HepG2 (cell line): ENCODE measurements around the gene EEPD1. TPM values are rescaled to one million over a fixed set of nuclear protein-coding genes. Genes with fewer than 3 reads are reported as not detected.
A peak's percentile ranks its signal among the peaks of the same experiment; 100 is the strongest.

Experiments used
- ATAC-seq: fragments of 200-7000 bp; cut with Tn5 transposase; 3 replicates; pipeline ENCODE4 v1.9.1; 2020; ENCODE audit warnings: mild to moderate bottlenecking, moderate library complexity
- BruUV-seq: library from RNA; stranded (reverse); fragments of 400-500 nt; replicated peaks from 2 replicates; lab custom pipeline; 2021; lab: Mats Ljungman, UMichigan
- CTCF ChIA-PET: fragments of 300-600 bp; formaldehyde crosslinking; extraction: SDS; loops from one replicate; lab custom pipeline; 2021; ENCODE audit warnings: low total read pairs, inconsistent platforms, low intra/inter-chr PET ratio; lab: Yijun Ruan, JAX
- POLR2A ChIA-PET: fragments of 350-600 bp; sonication (Branson Sonifier 250); formaldehyde crosslinking; loops from one replicate; lab custom pipeline; 2020; ENCODE audit warnings: antibody characterized with exemption, inconsistent platforms; lab: Yijun Ruan, JAX
- DNase-seq: peaks from one replicate; pipeline ENCODE4 v3.0.0-alpha.2; 2015; ENCODE audit warnings: low spot score
- FAIRE-seq: peaks from 3 replicates; lab custom pipeline; 2011; peaks lifted over from hg19 to GRCh38; lab: Jason Lieb, UNC
- H2AFZ ChIP-seq: one replicate; pipeline ENCODE4 v1.6.1; 2011; ENCODE audit warnings: low read length, inconsistent platforms
- H3K27ac ChIP-seq: fragments of 300-600 bp; 3 replicates; pipeline ENCODE4 v1.8.0; 2011; ENCODE audit warnings: mixed run types, mild to moderate bottlenecking, mixed read lengths, low read length, inconsistent platforms; ENCODE audit not compliant: insufficient read depth; ENCODE audit errors: extremely low read length
- H3K27me3 ChIP-seq, 2 experiments: fragments of 200-600 bp in 1 of 2; 2 replicates in 1 of 2; 3 replicates in 1 of 2; pipeline versions ENCODE4 v1.6.0 to v1.8.0; 2011; ENCODE audit warnings: low read length in 2 of 2, mild to moderate bottlenecking in 2 of 2, moderate library complexity in 2 of 2, inconsistent platforms in 1 of 2; ENCODE audit not compliant: insufficient read depth in 2 of 2, control insufficient read depth in 1 of 2
- H3K36me3 ChIP-seq, 2 experiments: fragments of 200-600 bp in 1 of 2; replicated peaks in 1 of 2; 2 replicates in 1 of 2; 3 replicates in 1 of 2; pipeline versions ENCODE4 v1.5.1 to v1.8.0; 2011; ENCODE audit warnings: low read length in 2 of 2, inconsistent platforms in 1 of 2; ENCODE audit not compliant: insufficient read depth in 2 of 2, control insufficient read depth in 1 of 2
- H3K4me1 ChIP-seq: 2 replicates; pipeline ENCODE4 v1.5.1; 2012; ENCODE audit warnings: low read length, inconsistent platforms; ENCODE audit not compliant: insufficient read depth
- H3K4me2 ChIP-seq: 2 replicates; pipeline ENCODE4 v1.6.0; 2011; ENCODE audit warnings: low read depth, low read length, inconsistent platforms
- H3K4me3 ChIP-seq, 3 experiments: fragments of 200-600 bp in 1 of 3; sonication (generic), shearing (Covaris generic) in 1 of 3; replicated peaks in 1 of 3; 2 replicates each; pipeline ENCODE4 v1.5.1; 2011 to 2016; ENCODE audit warnings: low read length in 3 of 3, inconsistent platforms in 2 of 3, low read depth in 2 of 3, mild to moderate bottlenecking in 2 of 3, control low read depth in 1 of 3, mixed read lengths in 1 of 3; ENCODE audit not compliant: insufficient read depth in 1 of 3
- H3K79me2 ChIP-seq: one replicate; pipeline ENCODE4 v1.6.1; 2011; ENCODE audit warnings: low read length, inconsistent platforms; ENCODE audit not compliant: insufficient read depth
- H3K9ac ChIP-seq: 2 replicates; pipeline ENCODE4 v1.6.0; 2011; ENCODE audit warnings: mild to moderate bottlenecking, low read depth, low read length, inconsistent platforms; ENCODE audit not compliant: insufficient read depth
- H3K9me3 ChIP-seq: 2 replicates; pipeline ENCODE4 v1.5.1; 2012; ENCODE audit warnings: mild to moderate bottlenecking, low read length
- H4K20me1 ChIP-seq: 2 replicates; pipeline ENCODE4 v1.6.0; 2011; ENCODE audit warnings: inconsistent platforms, mild to moderate bottlenecking, low read length, moderate library complexity; ENCODE audit not compliant: insufficient read depth
- ATM ChIP-seq: fragments of 450-650 bp; IDR thresholded peaks from 2 replicates; pipeline ENCODE4 v1.7.1; 2017; ENCODE audit warnings: mild to moderate bottlenecking, borderline replicate concordance
- FOXC1 ChIP-seq: sonication (generic); formaldehyde crosslinking; IDR thresholded peaks from 2 replicates; pipeline ENCODE4 v1.8.0; 2022; ENCODE audit warnings: mild to moderate bottlenecking, missing genetic modification reagents, borderline replicate concordance
- FOXJ3 ChIP-seq: sonication (generic); formaldehyde crosslinking; IDR thresholded peaks from 2 replicates; pipeline ENCODE4 v1.4.0; 2020; ENCODE audit warnings: missing genetic modification reagents, mild to moderate bottlenecking, borderline replicate concordance
- IRX3 ChIP-seq: sonication (generic); formaldehyde crosslinking; IDR thresholded peaks from 2 replicates; pipeline ENCODE4 v1.8.1; 2023; ENCODE audit warnings: mild to moderate bottlenecking, low read depth, missing genetic modification reagents, borderline replicate concordance
- MXI1 ChIP-seq: IDR thresholded peaks from 3 replicates; pipeline ENCODE4 v1.6.1; 2012; ENCODE audit warnings: low read depth, low read length, inconsistent platforms, borderline replicate concordance
- NFYC ChIP-seq: IDR thresholded peaks from 2 replicates; pipeline ENCODE4 v1.6.1; 2016; ENCODE audit warnings: missing genetic modification reagents, missing compliant biosample characterization
- NKX3-1 ChIP-seq: sonication (generic); formaldehyde crosslinking; IDR thresholded peaks from 2 replicates; pipeline ENCODE4 v1.5.0; 2020; ENCODE audit warnings: missing genetic modification reagents
- RBAK ChIP-seq: sonication (generic); formaldehyde crosslinking; IDR thresholded peaks from 2 replicates; pipeline ENCODE4 v1.5.1; 2020; ENCODE audit warnings: mild to moderate bottlenecking, missing genetic modification reagents
- TSC22D2 ChIP-seq: sonication (generic); formaldehyde crosslinking; IDR thresholded peaks from 2 replicates; pipeline ENCODE4 v1.5.1; 2020; ENCODE audit warnings: missing genetic modification reagents, mild to moderate bottlenecking, borderline replicate concordance
- YY1 ChIP-seq: IDR thresholded peaks from 2 replicates; pipeline ENCODE4 v1.6.1; 2011; ENCODE audit warnings: low read length, low read depth, moderate library complexity, mild to moderate bottlenecking; ENCODE audit not compliant: insufficient read depth, insufficient replicate concordance
- ZNF234 ChIP-seq: sonication (generic); formaldehyde crosslinking; conservative IDR thresholded peaks from 2 replicates; pipeline ENCODE4 v1.5.1; 2020; ENCODE audit warnings: mild to moderate bottlenecking, missing genetic modification reagents
- ZNF329 ChIP-seq: sonication (generic); formaldehyde crosslinking; IDR thresholded peaks from 2 replicates; pipeline ENCODE4 v1.9.0; 2021; ENCODE audit warnings: low read depth, mild to moderate bottlenecking, missing genetic modification reagents
- ZNF615 ChIP-seq: sonication (generic); formaldehyde crosslinking; IDR thresholded peaks from 2 replicates; pipeline ENCODE4 v1.5.0; 2020; ENCODE audit warnings: mild to moderate bottlenecking, missing genetic modification reagents, borderline replicate concordance
- ZNF775 ChIP-seq: sonication (generic); formaldehyde crosslinking; IDR thresholded peaks from 2 replicates; pipeline ENCODE4 v1.4.0; 2020; ENCODE audit warnings: missing genetic modification reagents, mild to moderate bottlenecking, moderate library complexity, borderline replicate concordance
- ZSCAN30 ChIP-seq: sonication (generic); formaldehyde crosslinking; IDR thresholded peaks from 2 replicates; pipeline ENCODE4 v1.5.0; 2020; ENCODE audit warnings: mild to moderate bottlenecking, missing genetic modification reagents
- WGBS: methylation state at CpG from one replicate; pipeline ENCODE4 v1.1.6; 2017; ENCODE audit warnings: low lambda C conversion rate; 5-methylcytosine and 5-hydroxymethylcytosine counted together
- in situ Hi-C: cut with HindIII; loops from 2 replicates; pipeline ENCODE4 v1.10.0; 2017; ENCODE audit warnings: low pct_unique_long_range_greater_than_20kb; ENCODE audit not compliant: extremely low pct_ligation_motif_present
- intact Hi-C: fragments of 100-400 bp; cut with micrococcal nuclease; formaldehyde crosslinking; loops from one replicate; pipeline ENCODE4 v1.10.0; 2022; ENCODE audit not compliant: unreplicated experiment
- polyA plus RNA-seq, 8 experiments: library from polyadenylated mRNA; depleted of rRNA in 3 of 8; stranded (reverse) in 7 of 8; unstranded in 1 of 8; fragments of >200 nt; fragmentation: Illumina TruSeq in 4 of 8; extraction: Trizol in 4 of 8; gene quantifications; 2 replicates each; pipeline versions ENCODE4 v1.2.1 to v1.2.3, GENCODE V29; 2011 to 2016; ENCODE audit warnings: low read depth in 4 of 8, missing spikeins in 1 of 8, mixed read lengths in 1 of 8; ENCODE audit not compliant: insufficient read depth in 1 of 8
- total RNA-seq, 5 experiments: library from RNA; depleted of rRNA; stranded (reverse); fragments of >200 nt; fragmentation: Illumina TruSeq; extraction: Trizol; gene quantifications; 2 replicates each; pipeline ENCODE4 v1.2.3, GENCODE V29; 2016; ENCODE audit warnings: low read depth in 1 of 5
- TF ChIP-seq, protein P1 (sequence below): IDR thresholded peaks from 2 replicates; pipeline ENCODE4 v1.6.1; 2016; ENCODE audit warnings: control low read depth

Gene EEPD1
- total and polyA plus RNA-seq, 2 of the 13 experiments (the other 11 are each of a cell fraction or from before 2014, with no cell fraction given), result 10.1 to 16.4 TPM

DNA sequence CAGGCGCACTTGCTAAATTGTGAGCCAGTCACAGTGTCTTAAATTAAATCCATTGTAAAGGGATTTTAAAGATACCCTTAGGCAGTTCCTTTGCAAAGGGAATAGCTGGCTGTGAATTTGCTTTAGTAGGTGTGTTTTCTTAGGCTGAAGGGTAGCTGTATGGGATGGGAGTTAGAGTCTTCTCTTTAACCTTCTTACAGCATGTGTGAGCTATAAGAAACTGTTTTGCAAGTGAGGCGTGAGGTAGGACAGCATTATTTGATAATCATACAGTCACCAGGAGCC lies 5.2 kb downstream of the EEPD1 start:
- Histone ChIP-seq H3K79me2 (peaks cover 94% of the 10 kb centered on the region), H3K9ac (peak overlapping the region; percentile 42), H3K4me1 (peaks cover 89% of the 10 kb centered on the region), H3K4me2 (peak overlapping the region; percentile 91), H3K36me3 (peaks cover 2 to 9% of the 10 kb centered on the region in 2 experiments; a peak in 2 of 5 replicates), H3K27ac (peak overlapping the region; percentile 46), H2AFZ (no peak overlapping the region), H3K27me3 (no peaks in the 10 kb centered on the region), H3K4me3 (peak overlapping the region; percentile 22 to 91 (median 89); a peak in 4 of 6 replicates), H3K9me3 (no peaks in the 10 kb centered on the region), H4K20me1 (peaks cover 14% of the 10 kb centered on the region)
- FAIRE-seq (no peak), DNase-seq (no peak), ATAC-seq (no peak)
- TF ChIP-seq YY1 (no peak), TSC22D2 (CRISPR knock-in tag) (no peak), ZNF329 (CRISPR knock-in tag) (no peak), FOXC1 (no peak), ZNF775 (no peak), NKX3-1 (CRISPR knock-in tag) (no peak), NFYC (CRISPR knock-in tag) (no peak)
- intact Hi-C loops (loop anchor here (5.0 kb wide), 1 partner anchor 39 kb away; no protein-coding TSS in a partner anchor), in situ Hi-C loops (loop anchor here (10.0 kb wide), 1 partner anchor 137 kb away; no protein-coding TSS in a partner anchor)
- 97% methylated on average over 2 of the region's 2 CpGs for WGBS
- ChIA-PET CTCF (no interaction called here), POLR2A (interaction anchor here (0.6 kb wide), 1 partner anchor 26 kb away, joined by 3 read pairs; no protein-coding TSS in a partner anchor)
- no TSS peak for BruUV-seq

DNA sequence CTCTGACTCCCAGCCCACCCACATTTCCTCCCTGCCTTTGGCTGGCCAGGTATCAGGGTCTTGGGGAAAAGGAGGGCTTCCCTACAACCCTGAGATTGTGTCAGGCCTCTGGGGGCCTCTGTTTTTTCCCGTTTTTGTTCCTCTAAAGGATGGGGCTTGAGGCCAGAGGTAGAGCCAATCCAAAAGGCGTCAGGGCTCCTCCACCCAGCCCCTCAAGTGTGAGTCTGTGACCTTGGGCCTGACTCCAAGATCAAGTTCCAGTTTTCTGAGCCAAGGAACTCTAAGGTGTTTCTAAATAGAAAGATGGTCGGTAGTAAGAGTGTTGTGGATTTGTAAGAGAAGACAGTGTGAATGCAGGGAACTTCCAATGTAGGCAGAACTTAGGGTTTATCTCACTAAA lies 6.6 kb downstream of the EEPD1 start:
- H3K27me3 ChIP-seq, result no peaks in the 10 kb centered on the region
- peaks cover 2 to 9% of the 10 kb centered on the region in 2 experiments; a peak in 2 of 5 replicates for H3K36me3 ChIP-seq
- H3K79me2 ChIP-seq, result peaks cover 94% of the 10 kb centered on the region
- H3K27ac ChIP-seq, result no peak overlapping the region
- peaks cover 97% of the 10 kb centered on the region for H3K4me1 ChIP-seq
- ChIA-PET POLR2A (no interaction called here), CTCF (no interaction called here)
- intact Hi-C loops, result loop anchor here (5.0 kb wide), 1 partner anchor 38 kb away; no protein-coding TSS in a partner anchor
- in situ Hi-C loops, result loop anchor here (10.0 kb wide), 1 partner anchor 135 kb away; no protein-coding TSS in a partner anchor
- H4K20me1 ChIP-seq, result peaks cover 14% of the 10 kb centered on the region
- H3K4me3 ChIP-seq, result no peak overlapping the region
- no peak overlapping the region for H3K9ac ChIP-seq
- DNase-seq (no peak), ATAC-seq (no peak), FAIRE-seq (no peak)
- TF ChIP-seq MXI1 (no peak), RBAK (no peak), ATM (no peak), ZSCAN30 (no peak), ZNF615 (no peak), ZNF234 (CRISPR knock-in tag) (no peak), IRX3 (no peak), FOXJ3 (no peak)
- TF ChIP-seq, protein P1, sequence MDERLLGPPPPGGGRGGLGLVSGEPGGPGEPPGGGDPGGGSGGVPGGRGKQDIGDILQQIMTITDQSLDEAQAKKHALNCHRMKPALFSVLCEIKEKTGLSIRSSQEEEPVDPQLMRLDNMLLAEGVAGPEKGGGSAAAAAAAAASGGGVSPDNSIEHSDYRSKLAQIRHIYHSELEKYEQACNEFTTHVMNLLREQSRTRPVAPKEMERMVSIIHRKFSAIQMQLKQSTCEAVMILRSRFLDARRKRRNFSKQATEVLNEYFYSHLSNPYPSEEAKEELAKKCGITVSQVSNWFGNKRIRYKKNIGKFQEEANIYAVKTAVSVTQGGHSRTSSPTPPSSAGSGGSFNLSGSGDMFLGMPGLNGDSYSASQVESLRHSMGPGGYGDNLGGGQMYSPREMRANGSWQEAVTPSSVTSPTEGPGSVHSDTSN (CRISPR knock-in tag), result no peak
- BruUV-seq, result no TSS peak
- H2AFZ ChIP-seq, result no peak overlapping the region
- H3K4me2 ChIP-seq, result peak overlapping the region; percentile 24; the same call in 1 of the 2 replicates
- no peaks in the 10 kb centered on the region for H3K9me3 ChIP-seq
- WGBS, result 95% methylated on average over 3 of the region's 3 CpGs
